NCI-H1436 treated with DMSO at 0.1 percent for 48 hours (cell line): ENCODE measurements around the gene MYO19.
A peak's percentile ranks its signal among the peaks of the same experiment; 100 is the strongest.
"Not testable (repeated sequence)": the region's sequence is repeated elsewhere in the genome, so short reads cannot be mapped to it uniquely, and the experiment has no call there.

Experiments
- DNase-seq: peaks from one replicate; lab custom pipeline; 2025; lab: John Stamatoyannopoulos, UW

The MYO19 gene

GRCh38 chr17:36501351-36501750 is 33.3 kb downstream of the MYO19 start:
- no peak for DNase-seq

GRCh38 chr17:36500745-36501225 is 33.9 kb downstream of the MYO19 start:
- no peak for DNase-seq

GRCh38 chr17:36498560-36499300 is 35.9 kb downstream of the MYO19 start:
- no peak for DNase-seq

DNA sequence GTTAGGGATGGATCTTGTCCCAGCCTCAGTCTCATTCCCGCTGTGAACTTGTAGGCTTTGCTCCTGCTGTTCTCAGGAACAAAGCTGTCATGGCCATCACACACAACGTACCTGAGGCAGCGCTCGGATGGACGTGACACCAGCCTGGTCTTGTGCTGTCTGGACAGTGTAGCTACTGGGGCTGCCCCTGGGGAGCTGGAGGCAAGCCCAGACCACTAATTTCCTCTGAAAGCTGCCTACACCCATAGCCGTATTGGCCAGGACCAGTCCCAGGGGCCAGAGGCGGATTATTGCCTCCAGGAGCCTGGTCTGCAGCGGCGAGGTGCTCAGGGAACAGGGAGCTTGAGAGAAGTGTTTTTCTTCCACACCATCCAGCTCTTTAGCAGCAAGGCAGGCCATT is 36.5 kb downstream of the MYO19 start:
- DNase-seq: no peak

DNA sequence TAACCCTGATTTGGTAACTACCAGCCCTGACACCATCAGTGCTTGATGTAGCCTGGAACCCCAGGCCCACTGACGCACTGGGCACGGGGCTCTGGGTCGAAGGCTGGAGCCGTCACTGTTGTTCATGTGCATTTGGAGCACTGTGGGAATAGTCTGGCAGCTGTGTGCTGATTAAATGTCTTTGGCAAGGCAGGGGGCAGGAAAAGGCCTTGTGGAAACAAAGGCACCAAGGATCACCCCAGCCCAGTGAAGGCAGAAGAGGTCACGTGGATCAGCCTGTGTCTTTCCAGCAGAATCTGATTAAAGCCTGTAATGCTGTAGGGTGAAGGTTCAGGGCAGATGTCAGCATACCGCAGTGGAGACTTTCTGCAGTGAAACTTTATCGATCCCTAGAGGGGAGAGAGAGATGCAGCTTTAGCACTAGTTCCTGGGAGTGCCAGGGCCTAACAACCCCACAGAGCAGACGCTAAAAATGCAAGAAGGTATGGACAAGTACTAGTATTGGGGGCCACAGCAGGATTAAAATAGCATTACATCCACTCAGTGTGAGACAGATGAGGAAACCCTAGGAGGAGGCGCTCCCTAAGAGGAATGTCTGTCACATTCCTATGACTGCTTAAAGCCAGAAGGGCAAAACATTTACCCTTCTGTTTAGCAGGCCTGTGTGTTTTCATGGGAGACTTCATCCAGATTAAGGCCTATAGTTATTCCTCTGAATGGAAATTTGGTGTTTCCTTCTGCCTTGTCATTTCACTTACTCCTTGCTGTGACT is 38.5 kb downstream of the MYO19 start:
- no peak for DNase-seq

- no peak for DNase-seq
Measured at GRCh38 chr17:36495076-36495578, 39.5 kb downstream of the MYO19 start.

- DNase-seq: no peak
Measured at GRCh38 chr17:36494674-36495073, 40.0 kb downstream of the MYO19 start.

DNA sequence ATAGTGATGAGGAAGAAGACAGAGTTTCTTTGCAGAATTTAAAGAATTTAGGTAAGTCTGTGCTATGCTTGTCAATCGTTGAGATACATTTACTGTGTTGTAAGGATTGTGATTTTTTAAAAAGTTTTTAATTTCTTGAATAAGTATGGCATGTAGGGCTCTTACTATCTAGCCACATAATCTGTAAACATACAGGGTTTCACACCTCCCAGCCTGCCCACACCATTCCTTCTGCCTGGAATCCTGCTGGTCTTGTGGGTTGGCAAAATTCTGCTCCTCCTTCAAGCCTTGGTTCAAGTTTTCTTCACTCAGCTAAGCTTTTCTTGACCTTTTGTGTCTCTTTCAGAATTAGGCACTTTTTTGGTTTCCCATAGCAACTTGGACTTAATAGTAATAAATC is 40.7 kb downstream of the MYO19 start:
- DNase-seq: no peak

DNA sequence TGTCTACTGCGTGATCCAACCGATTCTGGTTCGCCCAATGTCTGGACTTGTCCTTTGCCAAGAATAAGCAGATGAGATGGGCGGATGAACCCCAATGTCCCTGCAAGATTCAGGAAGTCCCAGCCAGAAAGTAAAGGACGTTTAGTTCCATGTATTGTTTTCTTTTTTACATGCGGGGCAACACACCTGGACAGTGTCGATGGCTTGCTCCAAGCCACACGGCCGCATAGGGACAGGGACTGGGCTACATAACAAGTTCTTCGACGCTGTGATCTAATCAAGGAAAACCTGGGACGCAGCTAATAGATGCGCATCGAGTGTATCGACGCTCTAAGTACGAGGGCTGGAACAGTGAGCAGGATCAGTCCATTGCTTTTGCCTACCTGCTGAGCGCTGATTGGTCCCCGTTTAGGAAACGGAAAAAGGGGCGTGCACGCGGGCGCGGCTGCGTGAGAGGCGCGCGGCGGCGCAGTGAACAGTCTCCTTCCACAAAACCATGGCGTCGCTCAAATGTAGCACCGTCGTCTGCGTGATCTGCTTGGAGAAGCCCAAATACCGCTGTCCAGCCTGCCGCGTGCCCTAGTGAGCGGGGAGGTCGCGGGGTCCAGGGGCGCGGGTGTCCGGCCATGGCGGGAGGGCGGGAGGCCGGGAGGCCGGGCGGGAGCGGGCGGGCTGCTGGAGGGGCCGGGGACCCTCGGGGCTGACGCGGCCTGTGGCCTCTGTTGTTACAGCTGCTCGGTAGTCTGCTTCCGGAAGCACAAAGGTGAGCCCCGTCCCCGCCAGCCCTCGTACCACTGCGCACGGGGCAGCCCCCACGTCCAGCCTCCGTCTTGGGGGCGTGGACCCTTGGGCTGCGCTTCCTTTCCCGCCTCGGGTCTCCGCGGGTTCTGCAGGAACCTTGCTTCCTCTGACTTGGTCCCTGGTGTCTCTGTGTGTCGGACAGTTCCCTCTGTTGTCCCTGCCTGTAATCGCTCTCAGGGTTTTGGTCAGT is 48.2 kb downstream of the MYO19 start, which contains the start of gene ZNHIT3:
Gene ZNHIT3, plus strand, starts transcription at position 478 of the 991 bp plus-strand sequence. Its CDS starts 19 bp downstream, at position 497.
- peak; percentile 91 for DNase-seq

DNA sequence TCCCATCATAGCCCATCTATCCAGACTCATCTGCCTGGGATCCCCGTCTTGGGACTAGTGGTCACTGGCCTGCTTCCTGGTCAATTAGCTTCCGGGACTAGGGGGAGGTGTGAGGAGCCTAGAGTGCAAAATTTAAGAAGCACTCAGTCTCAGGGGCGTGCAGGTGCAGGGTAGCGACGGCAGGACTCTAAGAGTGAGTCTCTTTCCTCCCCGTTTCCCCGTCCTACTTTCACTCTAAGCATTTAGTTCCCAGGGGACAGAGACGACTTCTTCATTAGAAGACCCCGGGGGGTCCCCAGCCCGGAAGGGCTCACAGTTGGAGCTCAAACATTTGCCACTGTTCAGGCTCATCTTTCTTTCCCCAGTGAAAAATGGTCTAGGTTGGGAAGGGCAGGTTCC is 48.9 kb downstream of the MYO19 start:
- DNase-seq: no peak

- DNase-seq: no peak
Measured at GRCh38 chr17:36485027-36485426, 49.6 kb downstream of the MYO19 start.

DNA sequence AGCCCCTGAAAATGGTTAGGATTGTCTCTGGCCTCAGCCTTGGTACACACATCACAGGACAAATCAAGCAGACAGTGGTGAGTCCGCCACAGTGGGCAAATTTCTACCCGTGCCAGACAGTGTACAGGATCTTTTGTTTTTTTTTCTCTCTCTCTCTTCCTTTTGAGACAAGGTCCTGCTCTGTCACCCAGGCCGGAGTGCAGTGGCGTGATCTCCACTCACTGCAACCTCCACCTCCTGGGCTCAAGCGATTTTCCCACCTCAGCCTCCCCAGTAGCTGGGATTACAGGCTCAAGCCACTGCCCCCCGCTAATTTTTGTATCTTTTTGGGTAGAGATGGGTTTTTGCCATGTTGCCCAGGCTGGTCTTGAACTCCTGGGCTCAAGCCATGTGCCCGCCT is 50.6 kb downstream of the MYO19 start:
- DNase-seq: not testable (repeated sequence)

GRCh38 chr17:36482611-36483504 is 51.8 kb downstream of the MYO19 start:
- DNase-seq: peak; percentile 6

DNA sequence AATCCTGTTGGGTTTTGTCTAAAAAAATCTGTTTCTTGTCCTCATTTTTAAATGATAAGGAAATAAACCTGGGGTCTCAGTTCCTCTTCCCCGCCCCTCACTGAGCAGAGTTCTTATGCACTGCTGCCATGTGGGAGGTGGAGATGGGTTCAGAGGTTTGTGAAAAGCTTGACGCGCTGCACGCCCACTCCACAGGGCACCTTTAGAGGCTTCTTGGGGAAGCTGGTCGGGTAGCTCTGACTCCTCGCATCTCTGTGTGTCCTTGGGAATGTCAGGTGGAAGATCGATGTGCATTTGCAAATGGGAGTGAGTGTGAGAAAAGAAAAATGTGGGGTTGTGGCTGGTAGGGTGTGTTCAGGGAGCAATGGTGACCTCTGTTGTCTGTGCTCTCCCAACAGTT is 52.8 kb downstream of the MYO19 start:
- no peak for DNase-seq

DNA sequence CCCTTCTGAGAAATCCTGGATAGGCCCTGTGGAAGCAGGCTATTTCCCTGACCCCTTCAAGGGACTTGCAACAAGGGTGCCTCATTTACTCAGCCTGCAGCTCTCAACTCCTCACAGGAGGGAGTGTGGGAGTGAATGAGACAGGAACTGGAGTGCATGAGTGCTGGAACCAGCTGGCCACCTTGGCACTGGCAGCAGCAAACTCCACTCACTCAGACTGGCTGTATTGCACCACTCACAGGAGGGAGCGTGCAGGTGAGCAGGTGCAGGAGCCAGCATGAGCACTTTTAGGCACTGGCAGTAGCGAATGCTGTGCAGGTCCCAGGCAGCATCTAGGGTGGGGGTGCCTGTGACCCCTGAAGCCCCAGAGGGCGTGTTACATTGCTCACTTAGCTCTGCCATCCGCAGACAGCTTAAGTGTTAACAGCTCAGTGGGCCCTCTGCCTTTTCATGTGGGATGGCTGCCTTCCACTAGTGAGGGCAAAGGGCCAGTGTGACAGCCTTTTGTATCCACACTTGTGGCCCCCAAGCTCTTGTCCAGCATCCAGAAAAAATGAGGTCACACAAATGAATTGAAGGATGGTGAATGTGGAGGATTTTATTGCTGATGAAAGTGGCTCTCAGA is 59.2 kb downstream of the MYO19 start:
- DNase-seq: no peak

DNA sequence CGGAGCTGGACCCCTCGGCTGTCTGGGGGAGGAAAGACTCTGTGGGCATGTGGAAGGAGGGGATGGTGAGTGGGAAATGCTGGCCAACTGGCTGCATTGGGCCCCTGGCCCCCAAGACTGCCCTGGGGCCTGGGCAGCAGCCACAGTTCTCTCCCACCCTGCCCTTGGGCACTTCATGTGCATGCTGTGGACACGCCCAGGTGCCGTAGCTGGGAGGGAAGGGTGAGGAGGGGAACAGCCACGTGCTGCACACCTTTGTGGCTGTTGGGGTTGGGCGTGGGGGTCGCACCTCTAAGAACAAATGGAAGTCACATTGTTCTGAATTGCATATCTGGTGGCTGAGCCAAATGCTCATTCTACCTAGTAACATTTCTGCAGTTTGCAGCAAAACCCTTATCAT is 60.1 kb downstream of the MYO19 start:
- DNase-seq: no peak

- no peak for DNase-seq
Measured at GRCh38 chr17:36470499-36470898, 64.2 kb downstream of the MYO19 start.

- DNase-seq: no peak
Measured at GRCh38 chr17:36469733-36470132, 64.9 kb downstream of the MYO19 start.

- DNase-seq: no peak
Measured at GRCh38 chr17:36468903-36469635, 65.6 kb downstream of the MYO19 start.

GRCh38 chr17:36464765-36465088 is 69.9 kb downstream of the MYO19 start:
- DNase-seq: no peak
